ENCODE data around the gene LRP2. TPM values are rescaled to one million over a fixed set of nuclear protein-coding genes. Genes with fewer than 3 reads are reported as not detected.
"Not testable (repeated sequence)": the region's sequence is repeated elsewhere in the genome, so short reads cannot be mapped to it uniquely, and the experiment has no call there.

The LRP2 gene
- polyA plus RNA-seq, 3 donors = 151 to 221 (median 180) TPM

- DNase-seq (ENCODE audit: extremely low read depth in 1 of 11, low read depth in 9 of 11, low spot score in 4 of 11) = no peak
Observed at GRCh38 chr2:169360984-169361705, 1.2 kb downstream of the LRP2 start.

GRCh38 chr2:169358016-169358415 lies 4.3 kb downstream of the LRP2 start:
- DNase-seq (ENCODE audit: extremely low read depth in 1 of 11, low read depth in 9 of 11, low spot score in 4 of 11) = no peak

- DNase-seq (ENCODE audit: extremely low read depth in 1 of 11, low read depth in 9 of 11, low spot score in 4 of 11) = no peak
Observed at GRCh38 chr2:169354244-169354643, 8.1 kb downstream of the LRP2 start.

GRCh38 chr2:169351725-169352124 lies 10.6 kb downstream of the LRP2 start:
- no peak for DNase-seq (ENCODE audit: extremely low read depth in 1 of 11, low read depth in 9 of 11, low spot score in 4 of 11)

GRCh38 chr2:169349535-169349934 lies 12.8 kb downstream of the LRP2 start:
- no peak for DNase-seq (ENCODE audit: extremely low read depth in 1 of 11, low read depth in 9 of 11, low spot score in 4 of 11)

GRCh38 chr2:169348321-169349024 lies 13.9 kb downstream of the LRP2 start:
- DNase-seq (ENCODE audit: extremely low read depth in 1 of 11, low read depth in 9 of 11, low spot score in 4 of 11) = no peak

GRCh38 chr2:169345486-169346437 lies 16.6 kb downstream of the LRP2 start:
- no peak for DNase-seq (ENCODE audit: extremely low read depth in 1 of 11, low read depth in 9 of 11, low spot score in 4 of 11)

GRCh38 chr2:169344736-169345485 lies 17.4 kb downstream of the LRP2 start:
- DNase-seq (ENCODE audit: extremely low read depth in 1 of 11, low read depth in 9 of 11, low spot score in 4 of 11) = no peak

GRCh38 chr2:169343202-169343601 lies 19.1 kb downstream of the LRP2 start:
- no peak for DNase-seq (ENCODE audit: extremely low read depth in 1 of 11, low read depth in 9 of 11, low spot score in 4 of 11)

GRCh38 chr2:169339657-169340056 lies 22.7 kb downstream of the LRP2 start:
- no peak for DNase-seq (ENCODE audit: extremely low read depth in 1 of 11, low read depth in 9 of 11, low spot score in 4 of 11)

GRCh38 chr2:169336695-169337094 lies 25.6 kb downstream of the LRP2 start:
- peak in 1 of 11 donors; percentile 8 for DNase-seq (ENCODE audit: extremely low read depth in 1 of 11, low read depth in 9 of 11, low spot score in 4 of 11)

- no peak for DNase-seq (ENCODE audit: extremely low read depth in 1 of 11, low read depth in 9 of 11, low spot score in 4 of 11)
Observed at GRCh38 chr2:169330555-169331198, 31.7 kb downstream of the LRP2 start.

GRCh38 chr2:169329688-169330554 lies 32.4 kb downstream of the LRP2 start:
- DNase-seq (ENCODE audit: extremely low read depth in 1 of 11, low read depth in 9 of 11, low spot score in 4 of 11) = no peak

GRCh38 chr2:169328785-169329184 lies 33.5 kb downstream of the LRP2 start:
- no peak for DNase-seq (ENCODE audit: extremely low read depth in 1 of 11, low read depth in 9 of 11, low spot score in 4 of 11)

- DNase-seq (ENCODE audit: extremely low read depth in 1 of 11, low read depth in 9 of 11, low spot score in 4 of 11) = not testable (repeated sequence)
Observed at GRCh38 chr2:169327837-169328236, 34.5 kb downstream of the LRP2 start.

GRCh38 chr2:169325886-169326285 lies 36.4 kb downstream of the LRP2 start:
- not testable (repeated sequence) for DNase-seq (ENCODE audit: extremely low read depth in 1 of 11, low read depth in 9 of 11, low spot score in 4 of 11)

- no peak for DNase-seq (ENCODE audit: extremely low read depth in 1 of 11, low read depth in 9 of 11, low spot score in 4 of 11)
Observed at GRCh38 chr2:169324581-169325260, 37.6 kb downstream of the LRP2 start.
